ENCODE data around the gene TXNDC17. TPM values are rescaled to one million over a fixed set of nuclear protein-coding genes. Genes with fewer than 3 reads are reported as not detected.

Gene TXNDC17
- total and polyA plus RNA-seq, 9 of the 15 experiments (the other 6 are each of a cell fraction or from before 2014, with no cell fraction given), result 108 to 759 (median 179) TPM

GRCh38 chr17:6638046-6638908 lies 2.6 kb upstream of the TXNDC17 start:
- H3K27ac ChIP-seq (ENCODE audit: extremely low read depth, low read depth, low read length), result no peak overlapping the region; the same call in 2 of the 3 replicates
- peak overlapping the region in 1 of 2 experiments; percentile 97; a peak in 2 of 4 replicates for H3K9ac ChIP-seq (ENCODE audit: insufficient read depth in 1 of 2, low read depth in 2 of 2, low read length in 2 of 2)
- no peaks in the 10 kb centered on the region for H3K27me3 ChIP-seq (ENCODE audit: control insufficient read depth in 2 of 2, insufficient read depth in 2 of 2, low read length in 2 of 2)
- ChIA-PET POLR2A (interaction anchor here (0.6 to 2.3 kb wide), 4 partner anchors 14 to 379 kb away, joined by 3 to 7 read pairs (median 3); no protein-coding TSS in a partner anchor), CTCF (ENCODE audit: low intra/inter-chr PET ratio) (no interaction called here)
- no peak for ATAC-seq
- intact Hi-C loops (cut with micrococcal nuclease) (no loop called here), in situ Hi-C loops (cut with MboI) (no loop called here)
- DNase-seq (ENCODE audit: extremely low read depth in 1 of 4, low spot score in 3 of 4), result no peak
- peaks cover 27% of the 10 kb centered on the region for H3K36me3 ChIP-seq (ENCODE audit: control insufficient read depth, insufficient read depth, low read length)
- 83% methylated on average over 16 of the region's 24 CpGs for WGBS (ENCODE audit: insufficient coverage, low coverage, missing lambda C conversion rate)
- H2AFZ ChIP-seq (ENCODE audit: low read depth, low read length), result no peak overlapping the region
- H3K4me1 ChIP-seq (replicated peaks in 1 of 2; ENCODE audit: control insufficient read depth in 2 of 2, insufficient read depth in 2 of 2, low read length in 2 of 2), result peaks cover 8 to 43% of the 10 kb centered on the region in 2 experiments; a peak in 4 of 5 replicates
- no peak for TF ChIP-seq DNMT1 (IDR thresholded peaks at IDR 0.05)
- TF ChIP-seq RREB1 (CRISPR knock-in tag; IDR thresholded peaks at IDR 0.05), result no peak
- no peak for TF ChIP-seq ZNF77 (CRISPR knock-in tag; IDR thresholded peaks at IDR 0.05)
- no peak for TF ChIP-seq NFYB (IDR thresholded peaks at IDR 0.05; ENCODE audit: extremely low read depth, insufficient read length)
- no peak for TF ChIP-seq MED1 (CRISPR knock-in tag; IDR thresholded peaks at IDR 0.05; ENCODE audit: borderline replicate concordance)
- TF ChIP-seq PHTF2 (CRISPR knock-in tag; IDR thresholded peaks at IDR 0.05), result no peak
- no peak for TF ChIP-seq FUS (optimal IDR thresholded peaks at IDR 0.05; ENCODE audit: low read depth, low read length)
- TF ChIP-seq CC2D1A (IDR thresholded peaks at IDR 0.05), result no peak
- TF ChIP-seq, protein P1, sequence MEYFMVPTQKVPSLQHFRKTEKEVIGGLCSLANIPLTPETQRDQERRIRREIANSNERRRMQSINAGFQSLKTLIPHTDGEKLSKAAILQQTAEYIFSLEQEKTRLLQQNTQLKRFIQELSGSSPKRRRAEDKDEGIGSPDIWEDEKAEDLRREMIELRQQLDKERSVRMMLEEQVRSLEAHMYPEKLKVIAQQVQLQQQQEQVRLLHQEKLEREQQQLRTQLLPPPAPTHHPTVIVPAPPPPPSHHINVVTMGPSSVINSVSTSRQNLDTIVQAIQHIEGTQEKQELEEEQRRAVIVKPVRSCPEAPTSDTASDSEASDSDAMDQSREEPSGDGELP (CRISPR knock-in tag; IDR thresholded peaks at IDR 0.05; ENCODE audit: borderline replicate concordance), result no peak
- TF ChIP-seq, protein P2, sequence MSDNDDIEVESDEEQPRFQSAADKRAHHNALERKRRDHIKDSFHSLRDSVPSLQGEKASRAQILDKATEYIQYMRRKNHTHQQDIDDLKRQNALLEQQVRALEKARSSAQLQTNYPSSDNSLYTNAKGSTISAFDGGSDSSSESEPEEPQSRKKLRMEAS (CRISPR knock-in tag; IDR thresholded peaks at IDR 0.05), result no peak
- no peaks in the 10 kb centered on the region for H3K9me3 ChIP-seq (replicated peaks; ENCODE audit: control insufficient read depth, insufficient read depth, low read depth, low read length)
- H3K4me3 ChIP-seq, result no peak overlapping the region; the same call in 1 of the 2 replicates
- BruUV-seq (replicated peaks), result no TSS peak
- H3K4me2 ChIP-seq (ENCODE audit: insufficient read depth, low read length), result 0 out of 2 replicates have a peak overlapping the region, but pooled peaks have one; percentile 86
- H4K20me1 ChIP-seq (replicated peaks; ENCODE audit: control insufficient read depth, insufficient read depth, low read length), result no peaks in the 10 kb centered on the region
- no peak for FAIRE-seq
- no peaks in the 10 kb centered on the region for H3K9me1 ChIP-seq (ENCODE audit: control insufficient read depth, insufficient read depth, low read length)
- peaks cover 42% of the 10 kb centered on the region for H3K79me2 ChIP-seq (ENCODE audit: control insufficient read depth, insufficient read depth, low read length)

All from K562 (cell line).